ENCODE data around the gene FFAR4.

Gene FFAR4

GRCh38 chr10:93590638-93591037 lies 24.2 kb downstream of the FFAR4 start:
- Histone ChIP-seq H3K36me3 (ENCODE audit: control insufficient read depth, insufficient read depth, low read length) (no peaks in the 10 kb centered on the region), H3K9ac (ENCODE audit: low read length) (no peak overlapping the region), H3K27ac (ENCODE audit: low read depth, low read length) (no peak overlapping the region), H3K9me3 (ENCODE audit: control insufficient read depth, insufficient read depth, low read depth, low read length) (no peaks in the 10 kb centered on the region), H3K4me1 (ENCODE audit: control insufficient read depth, insufficient read depth, low read length) (peaks cover 14% of the 10 kb centered on the region), H3K4me3 (ENCODE audit: low read depth, low read length) (no peak overlapping the region), H3K27me3 (ENCODE audit: control insufficient read depth, insufficient read depth, low read length) (no peaks in the 10 kb centered on the region)

DNA sequence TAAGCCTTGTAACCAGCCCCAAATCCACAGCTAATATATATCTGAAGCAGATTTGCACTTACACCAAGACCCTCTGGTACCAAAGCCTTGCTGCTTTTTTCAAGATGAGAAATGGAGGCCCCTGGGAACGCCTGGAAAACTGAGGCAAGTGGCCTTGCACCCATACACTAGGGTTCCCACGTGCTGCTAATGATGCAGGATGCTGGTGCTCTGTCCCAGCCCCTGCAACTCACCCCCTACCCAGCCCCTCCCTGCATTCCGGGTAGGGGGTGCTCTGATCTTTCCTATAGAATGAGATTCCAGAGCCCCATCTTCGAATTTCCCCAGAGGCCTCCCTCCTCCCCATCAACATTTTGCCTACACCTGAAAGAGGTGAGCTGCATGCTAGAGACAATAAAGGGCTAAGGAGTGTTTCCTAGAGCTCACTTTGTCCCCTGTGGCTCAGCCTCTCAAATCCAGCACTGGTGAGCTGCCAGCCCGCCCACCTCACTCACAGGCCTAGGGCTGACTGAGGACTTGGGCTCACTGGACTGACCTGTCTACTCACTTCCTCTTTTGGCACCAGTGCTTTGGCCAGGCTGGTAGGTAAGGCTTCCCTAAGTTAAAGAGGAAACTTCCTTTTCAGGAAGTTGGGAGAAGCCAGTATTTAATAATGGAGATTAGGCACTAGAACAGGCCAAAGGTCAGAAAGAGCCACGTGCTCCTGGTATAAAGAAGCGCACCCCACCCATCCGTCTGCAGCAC lies 24.8 kb downstream of the FFAR4 start:
- Histone ChIP-seq H3K9ac (ENCODE audit: low read length) (no peak overlapping the region), H3K4me1 (ENCODE audit: control insufficient read depth, insufficient read depth, low read length) (peaks cover 14% of the 10 kb centered on the region), H3K9me3 (ENCODE audit: control insufficient read depth, insufficient read depth, low read depth, low read length) (no peaks in the 10 kb centered on the region), H3K36me3 (ENCODE audit: control insufficient read depth, insufficient read depth, low read length) (no peaks in the 10 kb centered on the region), H3K27ac (ENCODE audit: low read depth, low read length) (no peak overlapping the region), H3K4me3 (ENCODE audit: low read depth, low read length) (no peak overlapping the region), H3K27me3 (ENCODE audit: control insufficient read depth, insufficient read depth, low read length) (no peaks in the 10 kb centered on the region)

DNA sequence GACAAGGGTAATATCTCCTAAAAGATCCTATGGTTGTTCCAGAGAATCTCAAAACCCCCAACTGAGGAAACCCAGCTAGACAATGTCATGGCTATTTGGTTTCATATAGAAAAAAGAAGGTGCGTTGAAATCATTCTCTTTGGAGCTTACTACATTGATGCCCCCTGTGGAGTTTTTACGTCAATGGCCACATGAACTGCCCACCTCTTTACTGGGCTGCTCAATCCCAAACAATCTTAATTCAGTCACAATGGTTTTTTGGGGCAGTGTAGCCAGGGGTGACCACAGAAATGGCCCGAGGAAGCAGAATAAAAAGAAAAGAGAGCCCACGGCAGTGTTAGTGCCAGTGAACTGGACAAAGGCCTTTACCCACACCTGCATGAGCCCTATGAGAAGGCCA lies 26.8 kb downstream of the FFAR4 start:
- H3K4me1 ChIP-seq (ENCODE audit: control insufficient read depth, insufficient read depth, low read length), result peaks cover 14% of the 10 kb centered on the region
- H3K27ac ChIP-seq (ENCODE audit: low read depth, low read length), result no peak overlapping the region
- H3K9ac ChIP-seq (ENCODE audit: low read length), result no peak overlapping the region
- H3K4me3 ChIP-seq (ENCODE audit: low read depth, low read length), result no peak overlapping the region
- H3K9me3 ChIP-seq (ENCODE audit: control insufficient read depth, insufficient read depth, low read depth, low read length), result no peaks in the 10 kb centered on the region
- H3K27me3 ChIP-seq (ENCODE audit: control insufficient read depth, insufficient read depth, low read length), result peaks cover 6% of the 10 kb centered on the region; the same call in 1 of the 2 replicates
- H3K36me3 ChIP-seq (ENCODE audit: control insufficient read depth, insufficient read depth, low read length), result no peaks in the 10 kb centered on the region

- Histone ChIP-seq H3K9me3 (ENCODE audit: control insufficient read depth, insufficient read depth, low read depth, low read length) (no peaks in the 10 kb centered on the region), H3K4me1 (ENCODE audit: control insufficient read depth, insufficient read depth, low read length) (peaks cover 14% of the 10 kb centered on the region), H3K27ac (ENCODE audit: low read depth, low read length) (no peak overlapping the region), H3K27me3 (ENCODE audit: control insufficient read depth, insufficient read depth, low read length) (peaks cover 9% of the 10 kb centered on the region), H3K36me3 (ENCODE audit: control insufficient read depth, insufficient read depth, low read length) (no peaks in the 10 kb centered on the region), H3K9ac (ENCODE audit: low read length) (no peak overlapping the region), H3K4me3 (ENCODE audit: low read depth, low read length) (no peak overlapping the region)
These were observed 27.3 kb downstream of the FFAR4 start for GRCh38 chr10:93593749-93594148.

DNA sequence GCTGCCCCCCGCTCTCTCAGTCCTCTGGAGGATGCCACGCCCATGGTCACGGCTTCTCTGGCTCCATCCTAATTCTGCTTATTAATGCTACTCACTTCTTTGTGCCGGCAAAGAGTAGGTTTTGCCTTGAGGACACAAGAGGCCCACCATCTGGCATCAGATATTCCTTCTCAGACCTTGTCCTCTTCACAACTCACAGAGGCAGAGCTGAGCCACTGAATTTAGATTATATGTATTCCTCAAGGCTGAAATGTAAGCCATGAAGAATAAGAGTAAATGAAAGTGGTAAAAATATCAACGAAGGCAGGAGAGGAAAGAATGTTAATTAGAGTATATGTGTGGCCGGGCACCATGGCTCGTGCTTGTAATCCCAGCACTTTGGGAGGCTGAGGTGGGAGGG lies 28.1 kb downstream of the FFAR4 start:
- Histone ChIP-seq H3K27me3 (ENCODE audit: control insufficient read depth, insufficient read depth, low read length) (peaks cover 13% of the 10 kb centered on the region), H3K4me3 (ENCODE audit: low read depth, low read length) (no peak overlapping the region), H3K36me3 (ENCODE audit: control insufficient read depth, insufficient read depth, low read length) (no peaks in the 10 kb centered on the region), H3K9me3 (ENCODE audit: control insufficient read depth, insufficient read depth, low read depth, low read length) (no peaks in the 10 kb centered on the region), H3K27ac (ENCODE audit: low read depth, low read length) (no peak overlapping the region), H3K9ac (ENCODE audit: low read length) (no peak overlapping the region), H3K4me1 (ENCODE audit: control insufficient read depth, insufficient read depth, low read length) (peaks cover 14% of the 10 kb centered on the region)

DNA sequence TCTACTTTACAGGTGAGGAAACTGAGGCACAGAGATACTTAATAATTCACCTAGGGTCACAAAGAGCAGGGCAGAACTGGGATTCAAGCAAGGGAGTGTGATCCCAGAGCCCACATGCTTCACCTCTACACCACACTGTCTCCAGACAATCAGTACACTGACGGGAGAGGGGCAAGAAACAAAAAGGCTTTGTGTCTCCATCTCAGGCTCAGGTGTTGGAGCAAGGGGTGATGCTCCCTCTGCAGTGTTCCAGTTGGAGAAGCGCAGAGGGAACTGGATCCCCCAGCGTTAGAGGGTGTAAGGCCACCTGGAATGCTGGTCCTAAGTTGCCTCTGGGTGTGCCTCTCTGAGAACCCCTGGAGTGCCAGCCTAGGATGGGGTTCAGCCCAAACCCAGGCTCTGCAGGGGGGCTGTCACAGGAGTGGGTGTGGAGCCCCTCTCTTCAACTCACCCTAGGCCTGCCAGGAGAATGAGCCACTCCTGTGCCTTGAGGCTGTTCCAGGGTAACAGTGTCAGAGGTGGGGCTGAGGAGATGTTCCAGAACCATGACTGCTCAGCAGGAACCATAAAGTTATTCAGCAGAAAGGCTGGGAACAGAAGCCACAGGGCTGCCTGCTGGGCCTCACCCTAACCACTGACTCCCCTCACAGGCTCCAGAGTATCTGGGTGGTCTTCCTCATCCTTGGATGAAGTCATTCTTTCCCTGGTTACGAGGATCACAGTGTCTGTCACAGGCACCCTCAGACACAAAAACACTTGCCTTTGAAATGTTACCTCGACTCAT lies 29.1 kb downstream of the FFAR4 start:
- Histone ChIP-seq H3K9me3 (ENCODE audit: control insufficient read depth, insufficient read depth, low read depth, low read length) (no peaks in the 10 kb centered on the region), H3K27ac (ENCODE audit: low read depth, low read length) (no peak overlapping the region), H3K4me3 (ENCODE audit: low read depth, low read length) (no peak overlapping the region), H3K4me1 (ENCODE audit: control insufficient read depth, insufficient read depth, low read length) (peaks cover 14% of the 10 kb centered on the region), H3K9ac (ENCODE audit: low read length) (no peak overlapping the region), H3K36me3 (ENCODE audit: control insufficient read depth, insufficient read depth, low read length) (no peaks in the 10 kb centered on the region), H3K27me3 (ENCODE audit: control insufficient read depth, insufficient read depth, low read length) (peaks cover 23% of the 10 kb centered on the region)

DNA sequence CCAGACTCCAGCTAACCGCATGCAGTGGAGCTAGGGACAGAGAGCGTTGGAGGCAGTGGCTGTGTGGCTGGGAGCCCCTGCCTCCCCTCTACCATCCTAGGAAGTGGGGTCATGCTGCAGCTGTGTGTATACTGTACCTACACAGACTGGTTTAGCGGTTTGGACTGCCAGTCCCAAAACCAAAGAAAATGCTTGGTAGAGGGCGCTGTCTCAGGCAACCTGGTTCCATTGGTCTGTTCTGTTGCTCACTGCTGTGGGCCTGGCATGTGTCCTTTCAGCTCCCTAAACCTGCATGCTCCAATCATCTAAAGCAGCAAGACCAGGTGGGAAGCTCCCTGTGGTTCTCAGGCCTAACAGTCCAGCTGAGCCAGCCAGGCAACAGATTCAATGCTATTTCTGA lies 30.1 kb downstream of the FFAR4 start:
- Histone ChIP-seq H3K9me3 (ENCODE audit: control insufficient read depth, insufficient read depth, low read depth, low read length) (no peaks in the 10 kb centered on the region), H3K9ac (ENCODE audit: low read length) (no peak overlapping the region), H3K4me1 (ENCODE audit: control insufficient read depth, insufficient read depth, low read length) (peaks cover 12% of the 10 kb centered on the region), H3K36me3 (ENCODE audit: control insufficient read depth, insufficient read depth, low read length) (no peaks in the 10 kb centered on the region), H3K27me3 (ENCODE audit: control insufficient read depth, insufficient read depth, low read length) (peaks cover 33% of the 10 kb centered on the region), H3K27ac (ENCODE audit: low read depth, low read length) (no peak overlapping the region), H3K4me3 (ENCODE audit: low read depth, low read length) (no peak overlapping the region)

GRCh38 chr10:93597075-93597599 lies 30.7 kb downstream of the FFAR4 start:
- no peak overlapping the region for H3K27ac ChIP-seq (ENCODE audit: low read depth, low read length)
- no peak overlapping the region for H3K4me3 ChIP-seq (ENCODE audit: low read depth, low read length)
- peaks cover 38% of the 10 kb centered on the region for H3K27me3 ChIP-seq (ENCODE audit: control insufficient read depth, insufficient read depth, low read length)

GRCh38 chr10:93598157-93598556 lies 31.7 kb downstream of the FFAR4 start:
- H3K27ac ChIP-seq (ENCODE audit: low read depth, low read length), result no peak overlapping the region
- no peaks in the 10 kb centered on the region for H3K36me3 ChIP-seq (ENCODE audit: control insufficient read depth, insufficient read depth, low read length)
- H3K27me3 ChIP-seq (ENCODE audit: control insufficient read depth, insufficient read depth, low read length), result peaks cover 49% of the 10 kb centered on the region
- no peak overlapping the region for H3K4me3 ChIP-seq (ENCODE audit: low read depth, low read length)
- no peaks in the 10 kb centered on the region for H3K9me3 ChIP-seq (ENCODE audit: control insufficient read depth, insufficient read depth, low read depth, low read length)
- peaks cover 9% of the 10 kb centered on the region for H3K4me1 ChIP-seq (ENCODE audit: control insufficient read depth, insufficient read depth, low read length)
- H3K9ac ChIP-seq (ENCODE audit: low read length), result no peak overlapping the region

More at GRCh38 chr10:93597075-93597599, 30.7 kb downstream of the FFAR4 start:
- Histone ChIP-seq H3K9ac (ENCODE audit: low read length) (no peak overlapping the region), H3K36me3 (ENCODE audit: control insufficient read depth, insufficient read depth, low read length) (no peaks in the 10 kb centered on the region), H3K9me3 (ENCODE audit: control insufficient read depth, insufficient read depth, low read depth, low read length) (no peaks in the 10 kb centered on the region), H3K4me1 (ENCODE audit: control insufficient read depth, insufficient read depth, low read length) (peaks cover 12% of the 10 kb centered on the region)

- Histone ChIP-seq H3K27me3 (ENCODE audit: control insufficient read depth, insufficient read depth, low read length) (peaks cover 60% of the 10 kb centered on the region), H3K4me3 (ENCODE audit: low read depth, low read length) (no peak overlapping the region), H3K27ac (ENCODE audit: low read depth, low read length) (no peak overlapping the region), H3K9me3 (ENCODE audit: control insufficient read depth, insufficient read depth, low read depth, low read length) (no peaks in the 10 kb centered on the region), H3K4me1 (ENCODE audit: control insufficient read depth, insufficient read depth, low read length) (peaks cover 9% of the 10 kb centered on the region), H3K9ac (ENCODE audit: low read length) (no peak overlapping the region), H3K36me3 (ENCODE audit: control insufficient read depth, insufficient read depth, low read length) (no peaks in the 10 kb centered on the region)
These were observed 32.9 kb downstream of the FFAR4 start for GRCh38 chr10:93599335-93599734.

- Histone ChIP-seq H3K27ac (ENCODE audit: low read depth, low read length) (no peak overlapping the region), H3K9ac (ENCODE audit: low read length) (no peak overlapping the region), H3K27me3 (ENCODE audit: control insufficient read depth, insufficient read depth, low read length) (peaks cover 64% of the 10 kb centered on the region), H3K4me3 (ENCODE audit: low read depth, low read length) (no peak overlapping the region), H3K4me1 (ENCODE audit: control insufficient read depth, insufficient read depth, low read length) (peaks cover 9% of the 10 kb centered on the region), H3K9me3 (ENCODE audit: control insufficient read depth, insufficient read depth, low read depth, low read length) (no peaks in the 10 kb centered on the region), H3K36me3 (ENCODE audit: control insufficient read depth, insufficient read depth, low read length) (no peaks in the 10 kb centered on the region)
These were observed 33.3 kb downstream of the FFAR4 start for GRCh38 chr10:93599778-93600177.

Data from HUES6 (cell line).